ENCODE results near the gene ENDOU.
A peak's percentile ranks its signal among the peaks of the same experiment; 100 is the strongest.

ENDOU gene

GRCh38 chr12:47771304-47771703 is 46.0 kb upstream of the ENDOU start:
- no peak overlapping the region for H3K4me3 ChIP-seq (ENCODE audit: low read depth, low read length)
- TF ChIP-seq CTCF (IDR thresholded peaks at IDR 0.05; ENCODE audit: low read depth, low read length, missing control alignments): no peak
- no peak for DNase-seq (ENCODE audit: low read depth)

GRCh38 chr12:47770086-47770726 is 44.9 kb upstream of the ENDOU start:
- no peak for DNase-seq (ENCODE audit: low read depth)

GRCh38 chr12:47769234-47770085 is 44.2 kb upstream of the ENDOU start:
- no peak overlapping the region for H3K4me3 ChIP-seq (ENCODE audit: low read depth, low read length)
- no peak for DNase-seq (ENCODE audit: low read depth)
- peak; percentile 3 for TF ChIP-seq CTCF (IDR thresholded peaks at IDR 0.05; ENCODE audit: low read depth, low read length, missing control alignments)

More at GRCh38 chr12:47770086-47770726, 44.9 kb upstream of the ENDOU start:
- TF ChIP-seq CTCF (IDR thresholded peaks at IDR 0.05; ENCODE audit: low read depth, low read length, missing control alignments): no peak
- no peak overlapping the region for H3K4me3 ChIP-seq (ENCODE audit: low read depth, low read length)

GRCh38 chr12:47768323-47768811 is 43.1 kb upstream of the ENDOU start:
- no peak for DNase-seq (ENCODE audit: low read depth)
- no peak for TF ChIP-seq CTCF (IDR thresholded peaks at IDR 0.05; ENCODE audit: low read depth, low read length, missing control alignments)
- H3K4me3 ChIP-seq (ENCODE audit: low read depth, low read length): no peak overlapping the region

GRCh38 chr12:47767216-47767724 is 42.0 kb upstream of the ENDOU start:
- peak; percentile 55 for DNase-seq (ENCODE audit: low read depth)
- TF ChIP-seq CTCF (IDR thresholded peaks at IDR 0.05; ENCODE audit: low read depth, low read length, missing control alignments): peak; percentile 62
- H3K4me3 ChIP-seq (ENCODE audit: low read depth, low read length): no peak overlapping the region

- TF ChIP-seq CTCF (IDR thresholded peaks at IDR 0.05; ENCODE audit: low read depth, low read length, missing control alignments): no peak
- DNase-seq (ENCODE audit: low read depth): no peak
- H3K4me3 ChIP-seq (ENCODE audit: low read depth, low read length): no peak overlapping the region
These were observed 41.4 kb upstream of the ENDOU start for GRCh38 chr12:47766502-47767215.

Measured in GM12864 (cell line).